Mesenchymal stem cell (in vitro differentiated cells and primary cell): Measurements from ENCODE around the gene KDELR1.
A peak's percentile ranks its signal among the peaks of the same experiment; 100 is the strongest.

Source experiments
- DNase-seq: peaks from one replicate; pipeline ENCODE4 v3.0.0-alpha.2; 2013
- H2AFZ ChIP-seq: one replicate; pipeline ENCODE4 v1.6.1; 2013; ENCODE audit warnings: low read depth, mild to moderate bottlenecking, control low read depth, inconsistent platforms, low read length, moderate library complexity
- H2AK5ac ChIP-seq: 2 replicates; pipeline ENCODE4 v1.6.1; 2013; ENCODE audit warnings: low read length, moderate library complexity, mild to moderate bottlenecking, inconsistent platforms; ENCODE audit not compliant: severe bottlenecking
- H2BK120ac ChIP-seq: one replicate; pipeline ENCODE4 v1.6.1; 2013; ENCODE audit warnings: low read depth, mild to moderate bottlenecking, inconsistent platforms, low read length, moderate library complexity
- H2BK12ac ChIP-seq, 2 experiments: one replicate each; pipeline ENCODE4 v1.6.1; 2013; ENCODE audit warnings: inconsistent platforms in 2 of 2, low read length in 2 of 2, mild to moderate bottlenecking in 2 of 2, moderate library complexity in 2 of 2, control low read depth in 1 of 2
- H2BK15ac ChIP-seq: one replicate; pipeline ENCODE4 v1.6.1; 2013; ENCODE audit warnings: mild to moderate bottlenecking, low read depth, inconsistent platforms; ENCODE audit not compliant: poor library complexity, severe bottlenecking
- H2BK5ac ChIP-seq: 2 replicates; pipeline ENCODE4 v1.6.1; 2013; ENCODE audit warnings: low read depth, mild to moderate bottlenecking, low read length, control low read depth, inconsistent platforms; ENCODE audit not compliant: poor library complexity, severe bottlenecking
- H3K14ac ChIP-seq, 2 experiments: one replicate each; pipeline ENCODE4 v1.6.1; 2013; ENCODE audit warnings: inconsistent platforms in 2 of 2, low read length in 2 of 2, control low read depth in 1 of 2, mild to moderate bottlenecking in 1 of 2, moderate library complexity in 1 of 2
- H3K18ac ChIP-seq, 2 experiments: one replicate each; pipeline ENCODE4 v1.6.1; 2013; ENCODE audit warnings: inconsistent platforms in 2 of 2, low read length in 2 of 2, control low read depth in 1 of 2, low read depth in 1 of 2, mild to moderate bottlenecking in 1 of 2
- H3K23ac ChIP-seq, 2 experiments: one replicate each; pipeline ENCODE4 v1.6.1; 2013; ENCODE audit warnings: inconsistent platforms in 2 of 2, low read length in 2 of 2, mild to moderate bottlenecking in 2 of 2, moderate library complexity in 2 of 2, control low read depth in 1 of 2
- H3K27ac ChIP-seq: 2 replicates; pipeline ENCODE4 v1.5.1; 2013; ENCODE audit warnings: mild to moderate bottlenecking, moderate library complexity, low read length, control low read depth, inconsistent platforms; ENCODE audit not compliant: poor library complexity, severe bottlenecking
- H3K27me3 ChIP-seq, 2 experiments: 2 replicates each; pipeline versions ENCODE4 v1.6.1 to v1.7.0; 2013; ENCODE audit warnings: low read length in 2 of 2, mild to moderate bottlenecking in 2 of 2, moderate library complexity in 2 of 2, control low read depth in 1 of 2, inconsistent platforms in 1 of 2; ENCODE audit not compliant: control insufficient read depth in 1 of 2, insufficient read depth in 1 of 2
- H3K36me3 ChIP-seq, 2 experiments: 2 replicates each; pipeline versions ENCODE4 v1.6.1 to v1.7.0; 2013; ENCODE audit warnings: low read length in 2 of 2, control low read depth in 1 of 2, inconsistent platforms in 1 of 2, low read depth in 1 of 2, mild to moderate bottlenecking in 1 of 2; ENCODE audit not compliant: insufficient read depth in 2 of 2, control insufficient read depth in 1 of 2
- H3K4ac ChIP-seq, 2 experiments: one replicate each; pipeline ENCODE4 v1.6.1; 2013; ENCODE audit warnings: inconsistent platforms in 2 of 2, low read length in 2 of 2, mild to moderate bottlenecking in 2 of 2, moderate library complexity in 2 of 2, control low read depth in 1 of 2, low read depth in 1 of 2
- H3K4me1 ChIP-seq: 2 replicates; pipeline ENCODE4 v1.6.1; 2013; ENCODE audit warnings: low read depth, low read length, control low read depth; ENCODE audit not compliant: control insufficient read depth, insufficient read depth
- H3K4me2 ChIP-seq: 2 replicates; pipeline ENCODE4 v1.6.1; 2013; ENCODE audit warnings: low read length, mild to moderate bottlenecking, inconsistent platforms; ENCODE audit not compliant: poor library complexity, severe bottlenecking
- H3K4me3 ChIP-seq, 2 experiments: 2 replicates each; pipeline versions ENCODE4 v1.5.1 to v1.7.0; 2013; ENCODE audit warnings: low read length in 2 of 2, mild to moderate bottlenecking in 2 of 2, control low read depth in 1 of 2, low read depth in 1 of 2; ENCODE audit not compliant: insufficient read depth in 1 of 2
- H3K79me1 ChIP-seq: replicated peaks from 2 replicates; pipeline ENCODE4 v1.6.1; 2013; ENCODE audit warnings: mild to moderate bottlenecking, control low read depth, low read length, inconsistent platforms; ENCODE audit not compliant: poor library complexity, severe bottlenecking
- H3K9ac ChIP-seq: 2 replicates; pipeline ENCODE4 v1.7.0; 2013; ENCODE audit warnings: mild to moderate bottlenecking, low read length, moderate library complexity
- H3K9me3 ChIP-seq: 2 replicates; pipeline ENCODE4 v1.7.0; 2013; ENCODE audit warnings: mild to moderate bottlenecking, low read length; ENCODE audit not compliant: control insufficient read depth
- H4K8ac ChIP-seq: one replicate; pipeline ENCODE4 v1.6.1; 2013; ENCODE audit warnings: inconsistent platforms, mild to moderate bottlenecking, low read length, moderate library complexity
- H4K91ac ChIP-seq: one replicate; pipeline ENCODE4 v1.6.1; 2013; ENCODE audit warnings: mild to moderate bottlenecking, low read length, inconsistent platforms
- WGBS: methylation state at CpG from one replicate; pipeline ENCODE4 v1.1.7; 2013; ENCODE audit warnings: mixed read lengths; 5-methylcytosine and 5-hydroxymethylcytosine counted together

KDELR1 gene

DNA sequence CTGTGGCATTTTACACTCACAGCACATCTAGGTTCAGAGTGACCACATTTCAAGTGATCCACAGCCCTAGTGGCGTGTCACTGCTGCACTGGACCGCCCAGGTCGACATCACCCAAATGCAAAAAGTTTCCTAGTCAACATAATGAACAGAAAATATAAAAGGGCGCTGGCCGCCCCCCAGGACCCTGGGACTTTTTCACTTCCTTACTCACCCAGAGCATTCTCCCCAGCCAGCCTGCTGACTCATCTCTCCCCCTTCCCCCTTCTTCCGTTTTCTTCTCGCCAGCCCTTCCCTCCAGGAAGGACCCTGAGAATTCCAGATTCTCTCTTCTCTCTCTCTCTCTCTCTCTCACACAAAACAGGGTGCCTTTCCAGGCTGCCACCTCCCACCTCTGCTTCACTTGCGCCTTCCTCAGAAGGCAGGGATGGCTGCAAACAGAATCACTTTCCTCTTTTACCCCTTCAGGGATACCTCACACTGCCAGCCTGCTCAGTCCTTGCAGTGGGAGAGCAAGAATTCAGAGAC, 33.4 kb upstream of the KDELR1 start:
- peak overlapping the region; percentile 93 for H3K27ac ChIP-seq

DNA sequence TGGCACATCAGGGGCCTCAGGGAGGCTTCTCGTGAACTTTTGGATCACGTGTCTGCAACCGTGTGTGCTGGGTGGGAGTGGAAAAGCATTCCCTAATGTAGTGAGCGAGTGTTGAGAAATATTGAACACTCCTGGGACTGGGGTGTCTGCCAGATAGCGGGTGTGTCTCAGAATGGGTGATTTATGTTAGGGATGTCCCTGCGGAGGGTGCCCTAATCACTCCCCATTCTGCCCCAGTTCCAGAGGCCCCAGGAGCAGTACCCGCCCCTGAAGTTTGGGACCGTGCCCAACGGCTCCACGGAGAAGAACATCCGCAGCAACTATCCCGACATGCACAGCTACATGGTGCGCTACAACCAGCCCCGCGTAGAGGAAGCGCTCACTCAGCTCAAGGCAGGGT, 30.2 kb upstream of the KDELR1 start:
- WGBS, result 91% methylated on average over 15 of the region's 16 CpGs
- Histone ChIP-seq H3K18ac (no peak overlapping the region), H4K91ac (peak overlapping the region; percentile 48)

More for the DNA sequence above, 33.4 kb upstream of the KDELR1 start:
- peak overlapping the region; percentile 54 for H3K4me2 ChIP-seq
- DNase-seq, result peak; percentile 87
- H3K4me3 ChIP-seq, result peak overlapping the region in 1 of 2 experiments; percentile 37
- H3K36me3 ChIP-seq, result no peaks in the 10 kb centered on the region
- no peaks in the 10 kb centered on the region for H3K27me3 ChIP-seq
- H3K4ac ChIP-seq, result peak overlapping the region; percentile 57 to 73
- H3K79me1 ChIP-seq, result no peaks in the 10 kb centered on the region
- H3K9me3 ChIP-seq, result no peaks in the 10 kb centered on the region
- H3K4me1 ChIP-seq, result peaks cover 5% of the 10 kb centered on the region
- no peak overlapping the region for H2BK5ac ChIP-seq
- peak overlapping the region; percentile 98 for H4K91ac ChIP-seq
- no peak overlapping the region for H2AK5ac ChIP-seq
- H3K23ac ChIP-seq, result no peak overlapping the region
- H4K8ac ChIP-seq, result peak overlapping the region; percentile 100
- peak overlapping the region; percentile 85 for H2BK120ac ChIP-seq
- H2BK12ac ChIP-seq, result peak overlapping the region in 1 of 2 experiments; percentile 66
- peak overlapping the region; percentile 82 to 93 for H3K18ac ChIP-seq
- H3K9ac ChIP-seq, result peak overlapping the region; percentile 72
- 5% methylated on average over 8 of the region's 8 CpGs for WGBS
- no peak overlapping the region for H3K14ac ChIP-seq
- no peak overlapping the region for H2BK15ac ChIP-seq
- peak overlapping the region; percentile 83 for H2AFZ ChIP-seq

DNA sequence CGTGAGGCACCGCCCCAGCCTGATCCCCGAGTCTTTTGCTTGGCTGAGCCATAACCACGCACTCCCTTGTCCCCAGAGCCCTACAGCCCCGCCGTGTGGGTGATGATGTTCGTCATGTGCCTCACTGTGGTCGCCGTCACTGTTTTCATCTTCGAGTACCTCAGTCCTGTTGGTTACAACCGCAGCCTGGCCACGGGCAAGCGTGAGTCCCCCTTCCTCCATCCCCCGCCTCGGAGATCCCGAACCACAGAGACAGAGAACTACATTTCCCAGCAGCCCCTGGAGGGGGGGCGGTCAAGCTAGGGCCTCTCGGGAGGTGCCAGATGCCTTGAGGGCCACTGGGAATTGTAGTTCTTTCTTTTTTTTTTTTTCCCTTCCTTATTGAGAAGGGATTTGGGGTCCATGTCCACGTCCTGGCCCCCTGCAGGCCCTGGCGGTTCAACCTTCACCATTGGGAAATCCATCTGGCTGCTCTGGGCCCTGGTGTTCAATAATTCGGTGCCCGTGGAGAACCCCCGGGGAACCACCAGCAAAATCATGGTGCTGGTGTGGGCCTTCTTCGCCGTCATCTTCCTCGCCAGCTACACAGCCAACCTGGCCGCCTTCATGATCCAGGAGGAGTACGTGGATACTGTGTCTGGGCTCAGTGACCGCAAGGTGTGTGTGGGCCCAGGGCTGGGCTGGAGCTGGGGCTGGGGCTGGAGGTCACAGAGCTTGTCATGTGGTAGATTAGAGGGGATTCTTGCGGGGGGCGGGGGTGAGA, 28.0 kb upstream of the KDELR1 start:
- Histone ChIP-seq H2BK15ac (no peak overlapping the region), H3K14ac (no peak overlapping the region), H3K4ac (no peak overlapping the region), H2AK5ac (peak overlapping the region; percentile 24), H3K79me1 (no peaks in the 10 kb centered on the region), H3K23ac (no peak overlapping the region), H2AFZ (no peak overlapping the region), H4K8ac (no peak overlapping the region), H3K36me3 (peaks cover 0 to 5% of the 10 kb centered on the region in 2 experiments), H2BK12ac (no peak overlapping the region), H3K27me3 (no peaks in the 10 kb centered on the region), H4K91ac (peak overlapping the region; percentile 76), H2BK120ac (no peak overlapping the region), H3K18ac (no peak overlapping the region), H3K9me3 (no peaks in the 10 kb centered on the region), H3K4me1 (peaks cover 6% of the 10 kb centered on the region), H3K4me2 (no peak overlapping the region), H3K27ac (no peak overlapping the region), H2BK5ac (no peak overlapping the region), H3K9ac (no peak overlapping the region), H3K4me3 (no peak overlapping the region)
- DNase-seq, result peak; percentile 45
- 86% methylated on average over 27 of the region's 31 CpGs for WGBS

More for the DNA sequence above, 30.2 kb upstream of the KDELR1 start:
- Histone ChIP-seq H3K23ac (no peak overlapping the region), H3K4ac (no peak overlapping the region), H3K9me3 (no peaks in the 10 kb centered on the region), H2BK5ac (no peak overlapping the region), H3K9ac (peak overlapping the region; percentile 52), H2BK15ac (no peak overlapping the region), H3K36me3 (no peaks in the 10 kb centered on the region), H3K4me2 (no peak overlapping the region), H3K27ac (no peak overlapping the region), H3K4me3 (peak overlapping the region in 1 of 2 experiments; percentile 52), H4K8ac (no peak overlapping the region), H2AFZ (no peak overlapping the region), H2BK120ac (no peak overlapping the region), H3K27me3 (no peaks in the 10 kb centered on the region), H2BK12ac (no peak overlapping the region), H3K4me1 (peaks cover 7% of the 10 kb centered on the region), H2AK5ac (no peak overlapping the region), H3K79me1 (no peaks in the 10 kb centered on the region), H3K14ac (no peak overlapping the region)
- DNase-seq, result no peak

DNA sequence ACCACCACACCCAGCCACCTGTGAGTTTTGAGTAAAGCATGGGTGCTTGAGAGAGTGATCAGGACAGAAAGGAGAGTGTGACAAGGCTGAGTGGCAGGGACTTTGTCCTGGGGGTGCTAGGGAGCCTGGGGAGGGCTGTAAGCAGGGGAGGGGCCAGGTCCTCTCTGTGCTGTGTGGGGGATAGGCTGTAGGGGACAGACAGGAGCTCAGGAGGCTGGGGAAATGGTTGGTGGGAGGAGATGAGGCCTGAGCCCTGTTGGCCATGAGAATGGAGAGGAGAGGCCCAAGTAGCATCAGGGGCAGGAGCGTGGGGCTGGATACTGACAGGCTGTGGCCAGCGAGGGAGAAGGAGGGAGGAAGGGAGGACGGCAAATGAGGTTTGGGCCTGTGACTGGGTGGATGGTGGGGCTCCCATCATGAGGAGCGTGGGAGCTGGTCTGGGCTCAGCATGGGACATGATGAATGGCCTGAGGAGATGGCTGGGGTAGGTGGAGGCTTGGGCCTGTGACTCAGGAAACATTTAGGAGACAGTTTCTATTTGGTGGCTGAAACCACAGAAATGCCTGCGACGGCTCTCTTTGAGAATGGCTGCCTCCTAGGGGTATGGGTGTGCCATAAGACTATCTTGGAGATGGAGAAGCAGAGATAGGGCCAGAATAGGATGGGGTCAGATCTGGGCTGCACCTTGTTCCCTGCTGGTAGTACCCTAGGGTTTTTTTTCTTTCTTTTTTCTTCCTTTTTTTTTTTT, 27.1 kb upstream of the KDELR1 start:
- H2BK15ac ChIP-seq, result no peak overlapping the region
- H3K23ac ChIP-seq, result peak overlapping the region in 1 of 2 experiments; percentile 1
- H3K4me1 ChIP-seq, result peaks cover 12% of the 10 kb centered on the region
- H3K18ac ChIP-seq, result peak overlapping the region in 1 of 2 experiments; percentile 31
- no peak overlapping the region for H4K8ac ChIP-seq
- no peak overlapping the region for H2BK120ac ChIP-seq
- H2AK5ac ChIP-seq, result no peak overlapping the region
- no peak overlapping the region for H3K4ac ChIP-seq
- no peak overlapping the region for H3K9ac ChIP-seq
- no peak overlapping the region for H3K14ac ChIP-seq
- peak; percentile 59 for DNase-seq
- H3K4me3 ChIP-seq, result no peak overlapping the region
- peak overlapping the region; percentile 60 for H2AFZ ChIP-seq
- H3K27ac ChIP-seq, result no peak overlapping the region
- no peaks in the 10 kb centered on the region for H3K9me3 ChIP-seq
- H3K4me2 ChIP-seq, result no peak overlapping the region
- WGBS, result 81% methylated on average over 6 of the region's 6 CpGs
- H2BK5ac ChIP-seq, result no peak overlapping the region
- H2BK12ac ChIP-seq, result no peak overlapping the region
- H3K79me1 ChIP-seq, result no peaks in the 10 kb centered on the region
- H4K91ac ChIP-seq, result peak overlapping the region; percentile 70
- no peaks in the 10 kb centered on the region for H3K27me3 ChIP-seq
- peaks cover 0 to 5% of the 10 kb centered on the region in 2 experiments for H3K36me3 ChIP-seq
